MM.1S (cell line): ENCODE results near the gene ATP9A.

Experiments
- EZH2 ChIP-seq: fragments of 300-600 bp; sonication (generic); optimal IDR thresholded peaks from 2 replicates; pipeline ENCODE3; 2017; ENCODE audit warnings: low read depth, mild to moderate bottlenecking, antibody characterized with exemption, low read length, mixed read lengths
- TF ChIP-seq, protein P1 (sequence below): fragments of 300-600 bp; sonication (generic); IDR thresholded peaks from 2 replicates; pipeline ENCODE4 v1.5.1; 2016; ENCODE audit warnings: antibody characterized with exemption, low read length, mixed read lengths

GRCh38 chr20:51587145-51587544 is 181.0 kb downstream of the ATP9A start:
- TF ChIP-seq, protein P1, sequence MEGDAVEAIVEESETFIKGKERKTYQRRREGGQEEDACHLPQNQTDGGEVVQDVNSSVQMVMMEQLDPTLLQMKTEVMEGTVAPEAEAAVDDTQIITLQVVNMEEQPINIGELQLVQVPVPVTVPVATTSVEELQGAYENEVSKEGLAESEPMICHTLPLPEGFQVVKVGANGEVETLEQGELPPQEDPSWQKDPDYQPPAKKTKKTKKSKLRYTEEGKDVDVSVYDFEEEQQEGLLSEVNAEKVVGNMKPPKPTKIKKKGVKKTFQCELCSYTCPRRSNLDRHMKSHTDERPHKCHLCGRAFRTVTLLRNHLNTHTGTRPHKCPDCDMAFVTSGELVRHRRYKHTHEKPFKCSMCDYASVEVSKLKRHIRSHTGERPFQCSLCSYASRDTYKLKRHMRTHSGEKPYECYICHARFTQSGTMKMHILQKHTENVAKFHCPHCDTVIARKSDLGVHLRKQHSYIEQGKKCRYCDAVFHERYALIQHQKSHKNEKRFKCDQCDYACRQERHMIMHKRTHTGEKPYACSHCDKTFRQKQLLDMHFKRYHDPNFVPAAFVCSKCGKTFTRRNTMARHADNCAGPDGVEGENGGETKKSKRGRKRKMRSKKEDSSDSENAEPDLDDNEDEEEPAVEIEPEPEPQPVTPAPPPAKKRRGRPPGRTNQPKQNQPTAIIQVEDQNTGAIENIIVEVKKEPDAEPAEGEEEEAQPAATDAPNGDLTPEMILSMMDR, result no peak
- no peak for TF ChIP-seq EZH2
